AG08395 (cell line): ENCODE results near the gene TRMT112.
"Not testable (repeated sequence)": the region's sequence is repeated elsewhere in the genome, so short reads cannot be mapped to it uniquely, and the experiment has no call there.

Experiments used
- DNase-seq: peaks from one replicate; pipeline ENCODE4 v3.0.0; 2012; ENCODE audit warnings: mixed read lengths, low spot score

Gene TRMT112

GRCh38 chr11:64312947-64313346 is 4.4 kb downstream of the TRMT112 start:
- DNase-seq, result no peak

DNA sequence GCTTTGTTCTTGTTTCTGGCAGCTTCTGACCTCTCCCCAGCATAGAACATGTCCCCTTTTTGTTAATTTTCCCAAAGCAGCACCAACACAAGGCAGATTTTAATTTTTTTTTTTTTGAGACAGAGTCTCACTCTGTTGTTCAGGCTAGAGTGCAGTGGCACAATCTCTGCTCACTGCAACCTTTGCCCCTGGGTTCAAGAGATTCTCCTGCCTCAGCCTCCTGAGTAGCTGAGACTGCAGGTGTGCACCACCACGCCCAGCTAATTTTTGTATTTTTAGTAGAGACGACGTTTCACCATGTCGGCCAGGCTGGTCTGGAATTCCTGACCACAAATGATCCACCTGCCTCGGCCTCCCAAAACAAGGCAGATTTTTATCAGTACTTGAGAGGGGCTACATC is 9.6 kb downstream of the TRMT112 start:
- DNase-seq, result not testable (repeated sequence)

GRCh38 chr11:64306876-64307622 is 10.3 kb downstream of the TRMT112 start:
- DNase-seq, result no peak

DNA sequence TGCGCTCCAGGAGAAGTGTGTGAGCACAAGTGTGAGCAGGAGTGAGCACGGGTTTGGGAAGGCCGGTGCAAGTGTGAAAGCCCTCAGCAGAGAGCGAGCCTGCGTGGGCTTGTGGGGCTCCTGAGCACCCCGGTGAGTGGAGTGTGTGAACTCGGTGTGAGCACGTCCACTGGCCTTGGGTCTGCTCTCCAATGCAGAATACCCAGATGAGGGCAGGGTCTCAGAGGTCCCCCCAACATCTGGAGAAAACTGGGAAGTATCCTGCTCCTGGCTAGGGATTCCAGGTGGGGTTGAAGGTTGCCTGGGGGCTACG is 10.8 kb downstream of the TRMT112 start:
- no peak for DNase-seq

DNA sequence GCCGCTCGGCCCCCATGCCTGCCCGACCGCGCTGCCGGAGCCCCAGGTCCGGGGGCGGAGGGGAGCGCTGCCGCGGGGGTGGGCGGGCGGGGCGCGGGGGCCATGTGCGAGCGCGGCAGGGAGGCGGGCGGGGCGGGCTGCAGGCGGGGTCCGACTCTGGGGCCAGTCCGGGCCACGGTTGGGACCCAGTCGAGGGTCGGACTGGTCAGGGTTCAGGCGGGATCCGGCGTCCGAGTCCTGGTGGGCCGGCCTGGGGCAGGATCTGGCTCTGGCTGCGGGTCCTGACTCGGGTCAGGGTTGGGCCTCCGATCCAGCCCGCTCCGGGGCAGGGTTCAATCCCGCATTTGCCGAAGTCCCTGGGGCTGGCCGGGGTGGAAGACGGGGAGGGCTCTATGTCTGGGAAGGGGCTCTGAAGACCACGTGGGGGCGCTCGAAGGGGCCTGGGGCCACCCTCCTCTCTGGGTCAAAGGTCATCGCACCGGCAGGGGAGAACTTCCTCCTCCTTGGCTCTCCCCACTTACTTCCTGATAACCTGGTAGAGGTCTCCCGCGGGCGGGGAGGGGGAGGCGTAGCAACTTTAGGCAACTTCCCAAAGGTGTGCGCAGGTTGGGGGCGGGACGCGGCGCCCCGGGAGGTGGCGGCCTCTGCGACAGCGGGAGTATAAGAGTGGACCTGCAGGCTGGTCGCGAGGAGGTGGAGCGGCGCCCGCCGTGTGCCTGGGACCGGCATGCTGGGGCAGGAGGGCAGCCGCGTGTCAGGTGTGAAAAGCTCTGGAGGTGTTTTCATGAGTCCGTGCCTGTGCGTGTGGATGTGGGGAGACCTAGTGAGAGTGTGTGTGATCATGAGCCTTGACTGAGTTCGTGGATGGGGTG is 11.4 kb downstream of the TRMT112 start:
- no peak for DNase-seq

- DNase-seq, result peak; percentile 100
Measured at GRCh38 chr11:64305075-64305690, 12.2 kb downstream of the TRMT112 start, which contains the start of gene ESRRA. Gene ESRRA, plus strand, starts transcription at chr11:64305524. Its CDS starts 1,656 bp downstream, at chr11:64307180.

GRCh38 chr11:64304316-64305072 is 12.9 kb downstream of the TRMT112 start:
- peak; percentile 89 for DNase-seq

DNA sequence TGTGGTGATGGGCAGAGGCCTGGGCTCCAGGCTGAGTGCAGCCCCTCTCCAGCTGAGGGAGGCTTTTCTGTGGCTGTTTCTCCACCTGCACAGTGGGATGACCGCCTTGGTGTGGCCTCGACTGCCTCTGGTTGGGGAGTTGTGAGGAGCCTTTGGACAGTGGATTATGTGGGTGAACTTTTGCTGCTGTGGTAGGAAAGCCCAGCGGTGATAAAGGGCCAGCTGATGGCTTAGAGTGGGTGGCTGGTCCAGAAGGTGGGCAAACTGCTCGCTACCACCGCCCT is 13.4 kb downstream of the TRMT112 start:
- DNase-seq, result no peak

DNA sequence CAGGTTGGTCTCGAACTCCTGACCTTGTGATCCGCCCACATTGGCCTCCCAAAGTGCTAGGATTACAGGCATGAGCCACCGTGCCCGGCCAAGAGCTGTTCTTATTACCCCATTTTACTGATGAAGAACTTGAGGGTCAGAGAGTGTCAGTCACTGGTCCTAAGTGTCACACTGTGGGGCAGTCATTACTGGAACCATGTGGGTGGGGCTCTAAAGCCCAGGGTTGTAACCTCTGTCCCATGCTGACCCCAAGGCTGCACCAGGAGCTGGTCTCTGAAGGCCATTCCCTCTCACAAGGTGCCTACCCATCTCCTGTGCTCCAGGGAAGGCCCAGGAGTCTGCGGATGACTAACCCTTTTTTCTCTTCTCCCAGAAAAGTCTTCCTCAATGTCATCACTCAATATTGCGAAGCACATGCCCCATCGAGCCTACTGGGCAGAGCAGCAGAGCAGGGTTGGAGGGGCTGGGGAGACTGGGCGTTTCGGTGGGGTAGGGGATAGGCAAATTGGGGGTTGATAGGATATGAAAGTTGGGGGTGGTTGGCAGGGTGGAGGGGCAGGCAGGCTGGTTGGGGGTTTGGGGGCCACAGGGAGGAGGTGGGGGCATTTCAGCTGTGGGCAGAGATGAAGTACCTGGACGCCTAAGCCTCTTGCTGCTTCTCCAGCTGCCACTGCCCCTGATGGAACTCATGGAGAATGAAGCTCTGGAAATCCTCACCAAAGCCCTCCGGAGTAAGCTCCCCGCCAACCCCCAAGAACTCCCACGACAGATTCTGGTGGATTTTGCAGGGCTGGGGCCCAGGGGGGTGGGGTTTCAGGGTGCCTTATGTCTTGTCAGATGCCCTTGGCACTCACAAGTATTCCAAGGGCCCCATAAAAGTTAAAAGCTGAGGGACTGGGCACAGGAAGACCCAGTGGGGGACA is 14.0 kb downstream of the TRMT112 start:
- no peak for DNase-seq

DNA sequence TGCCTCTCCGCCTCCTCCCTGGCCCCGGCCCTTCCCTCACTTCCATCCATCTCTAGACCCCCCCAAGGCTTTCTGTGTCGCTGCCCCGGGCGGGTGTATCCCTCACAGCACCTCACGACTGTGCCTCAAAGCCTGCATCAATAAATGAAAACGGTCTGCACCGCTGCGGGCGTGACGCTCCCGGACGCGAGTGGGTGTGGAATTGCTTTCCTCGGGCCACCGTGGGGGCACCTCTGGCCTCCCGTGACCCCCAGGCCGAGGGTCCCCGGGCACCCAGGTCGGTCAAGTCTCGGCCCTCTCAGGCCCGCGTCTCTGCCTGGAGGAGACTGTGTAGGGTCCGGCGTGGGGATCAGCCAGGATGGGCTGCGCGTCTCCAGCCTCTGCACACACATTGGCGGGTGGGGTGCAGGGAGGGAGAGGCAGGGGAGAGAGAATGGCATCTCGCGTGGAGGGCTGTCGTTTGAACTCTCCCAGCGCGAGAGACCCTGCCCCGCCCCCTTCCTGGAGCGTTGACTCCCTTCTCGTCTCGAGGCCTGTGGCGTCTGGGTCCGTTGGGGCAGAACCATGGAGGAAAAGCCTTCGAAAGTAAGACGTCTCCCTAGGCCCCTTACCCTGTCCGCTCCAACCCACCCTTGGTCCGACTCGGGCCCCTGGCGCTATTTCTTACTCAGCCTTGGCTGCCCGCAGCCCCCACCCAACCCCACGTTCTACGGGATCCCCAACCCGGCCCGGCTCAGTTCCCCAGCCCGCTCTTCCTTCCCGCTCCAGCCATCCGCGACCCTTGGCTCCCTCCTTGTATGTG is 17.3 kb downstream of the TRMT112 start, which contains the start of gene CATSPERZ:
Gene CATSPERZ (plus strand): TSS at position 512 of the 802 bp plus-strand sequence. CDS start 53 bp downstream, at position 565.
- DNase-seq, result no peak

DNA sequence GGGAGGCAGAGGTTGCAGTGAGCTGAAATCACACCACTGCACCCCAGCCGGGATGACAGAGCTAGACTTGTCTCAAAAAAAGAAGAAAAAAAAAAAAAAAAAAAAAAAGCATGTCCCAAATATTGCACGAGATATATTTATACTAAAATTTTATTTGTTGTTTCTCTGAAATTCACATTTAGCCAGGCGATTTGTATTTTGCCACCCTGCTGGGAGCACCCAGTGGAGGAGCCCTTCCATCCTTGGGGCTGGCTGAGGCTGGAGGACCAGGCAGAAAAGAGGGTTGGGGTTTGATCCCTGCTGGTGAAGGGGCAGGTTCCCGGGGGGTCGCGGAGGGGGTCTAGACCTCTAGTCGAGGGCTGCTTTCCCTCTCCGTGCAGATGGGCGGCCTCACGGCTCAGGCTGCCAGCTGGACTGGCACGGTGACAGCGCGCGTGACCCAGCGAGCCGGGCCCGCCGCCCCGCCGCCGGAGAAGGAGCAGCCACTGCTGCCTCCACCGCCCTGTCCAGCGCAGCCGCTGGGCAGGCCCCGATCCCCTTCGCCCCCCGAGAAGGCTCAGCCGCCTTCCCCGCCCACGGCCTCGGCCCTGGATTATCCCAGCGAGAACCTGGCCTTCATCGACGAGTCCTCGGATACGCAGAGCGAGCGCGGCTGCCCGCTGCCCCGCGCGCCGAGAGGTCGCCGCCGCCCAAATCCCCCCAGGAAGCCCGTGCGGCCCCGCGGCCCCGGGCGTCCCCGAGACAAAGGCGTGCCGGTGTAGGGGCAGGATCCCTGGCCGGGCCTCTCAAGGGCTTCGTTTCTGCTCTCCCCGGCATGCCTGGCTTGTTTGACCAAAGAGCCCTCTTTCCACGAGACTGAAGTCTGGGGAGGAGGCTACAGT is 18.2 kb downstream of the TRMT112 start:
- peak; percentile 55 for DNase-seq

- no peak for DNase-seq
Measured at GRCh38 chr11:64297699-64298358, 19.5 kb downstream of the TRMT112 start.

GRCh38 chr11:64296830-64297698 is 20.3 kb downstream of the TRMT112 start:
- no peak for DNase-seq

- peak; percentile 29 for DNase-seq
Measured at GRCh38 chr11:64296236-64296635, 21.1 kb downstream of the TRMT112 start.

- no peak for DNase-seq
Measured at GRCh38 chr11:64295760-64296159, 21.6 kb downstream of the TRMT112 start.

DNA sequence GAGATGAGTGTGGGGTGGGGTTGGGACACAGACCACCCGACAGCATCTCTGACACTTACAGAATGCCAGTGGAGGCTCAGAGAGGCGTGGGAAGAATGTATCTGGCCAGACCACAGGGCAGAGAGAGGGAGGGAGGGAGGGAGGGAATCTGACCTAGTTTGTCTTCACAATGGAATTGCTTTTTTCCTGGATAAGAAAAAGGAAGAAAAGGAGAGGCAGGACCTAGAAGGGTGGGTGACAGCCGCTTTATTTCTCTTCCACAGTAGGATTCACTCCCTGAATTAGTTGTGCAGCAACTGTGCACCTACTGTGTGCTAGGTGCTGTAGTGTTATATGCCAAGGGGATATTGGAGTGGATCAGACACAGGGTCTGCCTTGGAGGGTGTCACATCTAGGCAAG is 22.6 kb downstream of the TRMT112 start:
- peak; percentile 61 for DNase-seq

DNA sequence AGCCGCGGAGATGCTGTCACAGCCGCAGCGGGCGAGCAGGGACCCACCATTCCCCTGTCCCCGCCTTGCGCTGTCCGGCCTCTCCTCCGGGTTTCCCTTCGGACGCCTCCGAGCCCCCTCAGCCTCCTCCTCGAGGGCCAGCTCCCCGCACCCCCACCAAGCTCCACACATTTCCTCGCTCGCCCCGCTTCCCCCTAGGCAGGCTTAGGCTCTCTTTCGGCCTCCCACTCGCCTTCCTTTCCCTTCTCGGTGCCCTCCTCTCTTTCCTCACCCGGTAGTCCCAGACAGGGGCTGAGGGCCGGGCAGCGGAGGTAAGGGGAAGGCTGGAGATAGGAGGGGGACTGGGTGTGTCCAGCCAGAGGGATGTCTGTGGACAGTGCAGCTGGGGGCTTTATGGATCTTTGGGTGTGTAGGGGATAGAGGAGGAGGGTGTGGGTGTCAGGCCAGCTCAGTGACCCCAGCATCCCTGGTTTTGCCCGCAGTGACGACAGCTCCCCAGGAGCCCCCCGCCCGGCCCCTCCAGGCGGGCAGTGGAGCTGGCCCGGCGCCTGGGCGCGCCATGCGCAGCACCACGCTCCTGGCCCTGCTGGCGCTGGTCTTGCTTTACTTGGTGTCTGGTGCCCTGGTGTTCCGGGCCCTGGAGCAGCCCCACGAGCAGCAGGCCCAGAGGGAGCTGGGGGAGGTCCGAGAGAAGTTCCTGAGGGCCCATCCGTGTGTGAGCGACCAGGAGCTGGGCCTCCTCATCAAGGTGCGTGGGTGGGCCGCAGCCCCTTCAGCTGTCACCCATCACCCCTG is 24.7 kb downstream of the TRMT112 start:
- no peak for DNase-seq
